DMS79 (cell line): ENCODE measurements around the gene OR2Z1.
"Not testable (repeated sequence)": the region's sequence is repeated elsewhere in the genome, so short reads cannot be mapped to it uniquely, and the experiment has no call there.

Experiments
- DNase-seq: peaks from one replicate; lab custom pipeline; 2025; lab: John Stamatoyannopoulos, UW

The OR2Z1 gene

GRCh38 chr19:8703223-8703622 is 18.2 kb upstream of the OR2Z1 start:
- DNase-seq: no peak

- not testable (repeated sequence) for DNase-seq
These were observed 16.1 kb upstream of the OR2Z1 start for GRCh38 chr19:8705304-8705703.

DNA sequence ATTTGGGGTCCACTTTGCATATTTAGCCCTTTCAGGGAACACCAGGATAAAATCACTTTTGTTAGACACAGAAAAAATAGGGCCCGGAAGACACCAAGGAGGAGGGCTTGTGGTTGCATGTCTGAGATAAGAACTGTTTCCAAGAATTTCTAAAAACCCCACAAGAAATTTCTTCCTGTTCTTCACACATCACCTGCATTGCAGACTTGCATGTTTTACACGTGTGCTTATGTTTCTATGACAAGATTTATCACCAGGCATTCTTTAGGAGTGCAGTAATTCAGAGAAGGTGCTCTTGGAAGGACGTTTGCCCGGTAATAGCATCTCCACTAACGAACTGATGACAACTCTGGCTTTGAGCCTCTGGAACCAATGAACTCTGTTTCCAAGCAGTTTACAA is 15.7 kb upstream of the OR2Z1 start:
- DNase-seq: no peak

DNA sequence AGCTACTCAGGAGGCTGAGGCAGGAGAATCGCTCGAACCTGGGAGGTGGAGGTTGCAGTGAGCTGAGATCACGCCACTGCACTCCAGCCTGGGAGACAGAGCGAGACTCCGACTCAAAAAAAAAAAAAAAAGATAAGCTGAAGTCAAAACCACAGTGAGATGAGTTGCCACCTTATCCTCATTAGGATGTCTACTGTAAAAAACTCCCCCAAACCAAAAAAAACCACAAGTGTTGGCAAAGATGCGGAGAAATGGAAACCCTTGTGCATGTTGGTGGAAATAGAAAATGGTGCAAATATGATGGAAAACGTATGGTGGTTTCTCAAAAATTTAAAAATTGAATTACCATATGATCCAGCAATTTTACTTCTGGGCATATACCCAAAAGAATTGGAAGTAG is 11.1 kb upstream of the OR2Z1 start:
- DNase-seq: not testable (repeated sequence)

DNA sequence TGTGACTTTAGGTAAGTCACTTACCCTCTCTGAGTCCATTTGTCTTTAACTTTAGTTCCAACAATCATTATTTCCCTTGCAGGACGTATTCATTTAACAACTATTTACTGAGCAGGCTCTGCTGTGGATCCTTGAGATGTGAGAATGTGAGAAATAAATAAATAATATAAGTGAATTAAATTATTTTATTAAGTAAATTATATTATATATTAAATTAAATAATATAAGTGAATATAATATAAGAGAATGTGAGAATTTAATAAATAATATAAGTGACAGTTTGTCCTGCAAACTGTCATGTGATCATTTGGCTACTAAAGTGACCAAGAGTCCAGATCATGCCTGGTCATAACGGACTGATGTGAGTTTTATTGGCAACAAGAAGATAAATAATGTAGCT is 598 bp downstream of the OR2Z1 start:
- no peak for DNase-seq

- DNase-seq: no peak
These were observed 2.8 kb downstream of the OR2Z1 start for GRCh38 chr19:8724276-8724675.

DNA sequence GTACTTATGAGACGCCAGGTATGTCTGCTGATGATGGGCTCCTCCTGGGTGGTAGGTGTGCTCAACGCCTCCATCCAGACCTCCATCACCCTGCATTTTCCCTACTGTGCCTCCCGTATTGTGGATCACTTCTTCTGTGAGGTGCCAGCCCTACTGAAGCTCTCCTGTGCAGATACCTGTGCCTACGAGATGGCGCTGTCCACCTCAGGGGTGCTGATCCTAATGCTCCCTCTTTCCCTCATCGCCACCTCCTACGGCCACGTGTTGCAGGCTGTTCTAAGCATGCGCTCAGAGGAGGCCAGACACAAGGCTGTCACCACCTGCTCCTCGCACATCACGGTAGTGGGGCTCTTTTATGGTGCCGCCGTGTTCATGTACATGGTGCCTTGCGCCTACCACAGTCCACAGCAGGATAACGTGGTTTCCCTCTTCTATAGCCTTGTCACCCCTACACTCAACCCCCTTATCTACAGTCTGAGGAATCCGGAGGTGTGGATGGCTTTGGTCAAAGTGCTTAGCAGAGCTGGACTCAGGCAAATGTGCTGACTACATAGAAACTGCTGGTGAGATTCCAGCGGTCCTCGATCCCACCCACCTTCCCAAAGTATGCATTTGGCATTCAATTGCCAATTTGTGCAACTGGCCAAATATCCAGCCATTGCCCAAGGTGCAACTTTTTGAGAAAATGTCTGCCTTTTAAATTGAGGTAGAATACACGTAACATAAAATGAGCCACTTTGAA is 10.2 kb downstream of the OR2Z1 start:
- no peak for DNase-seq

GRCh38 chr19:8738377-8738776 is 16.9 kb downstream of the OR2Z1 start:
- no peak for DNase-seq

DNA sequence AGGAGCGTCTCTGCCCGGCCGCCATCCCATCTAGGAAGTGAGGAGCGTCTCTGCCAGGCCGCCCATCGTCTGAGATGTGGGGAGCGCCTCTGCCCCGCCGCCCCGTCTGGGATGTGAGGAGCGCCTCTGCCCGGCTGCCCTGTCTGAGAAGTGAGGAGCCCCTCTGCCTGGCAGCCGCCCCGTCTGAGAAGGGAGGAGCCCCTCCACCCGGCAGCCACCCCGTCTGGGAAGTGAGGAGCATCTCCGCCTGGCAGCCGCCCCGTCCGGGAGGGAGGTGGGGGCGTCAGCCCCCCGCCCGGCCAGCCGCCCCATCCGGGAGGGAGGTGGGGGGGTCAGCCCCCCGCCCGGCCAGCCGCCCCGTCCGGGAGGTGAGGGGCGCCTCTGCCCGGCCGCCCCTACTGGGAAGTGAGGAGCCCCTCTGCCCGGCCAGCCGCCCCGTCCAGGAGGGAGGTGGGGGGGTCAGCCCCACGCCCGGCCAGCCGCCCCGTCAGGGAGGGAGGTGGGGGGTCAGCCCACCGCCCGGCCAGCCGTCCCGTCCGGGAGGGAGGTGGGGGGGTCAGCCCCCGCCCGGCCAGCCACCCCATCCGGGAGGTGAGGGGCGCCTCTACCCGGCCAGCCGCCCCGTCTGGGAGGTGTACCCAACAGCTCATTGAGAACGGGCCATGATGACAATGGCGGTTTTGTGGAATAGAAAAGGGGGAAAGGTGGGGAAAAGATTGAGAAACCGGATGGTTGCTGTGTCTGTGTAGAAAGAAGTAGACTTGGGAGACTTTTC is 18.0 kb downstream of the OR2Z1 start:
- DNase-seq: not testable (repeated sequence)

- DNase-seq: not testable (repeated sequence)
These were observed 45.8 kb downstream of the OR2Z1 start for GRCh38 chr19:8767257-8767656.

GRCh38 chr19:8769265-8769664 is 47.8 kb downstream of the OR2Z1 start:
- not testable (repeated sequence) for DNase-seq

DNA sequence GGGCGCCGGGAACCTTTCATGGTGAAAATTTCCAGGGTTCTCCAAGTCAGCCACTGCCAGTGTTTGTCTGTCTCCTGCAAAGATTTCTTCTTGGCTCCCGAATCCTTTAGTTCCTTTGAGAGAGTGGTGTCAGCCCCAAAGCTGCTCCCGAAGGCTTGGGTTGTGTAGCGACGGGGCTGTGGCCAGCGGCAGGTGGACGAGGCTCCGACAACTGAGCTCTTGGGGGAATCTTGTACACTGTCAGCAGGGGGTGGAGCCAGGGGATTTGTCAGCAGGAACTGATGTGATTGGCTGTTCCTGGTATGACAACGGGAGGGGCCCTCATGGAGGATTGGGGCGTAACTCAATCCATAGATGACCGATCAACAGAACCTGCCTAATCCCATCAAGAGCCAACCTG is 52.2 kb downstream of the OR2Z1 start:
- not testable (repeated sequence) for DNase-seq
